Measurements from ENCODE around the gene SRSF4. TPM values are rescaled to one million over a fixed set of nuclear protein-coding genes. Genes with fewer than 3 reads are reported as not detected.

Gene SRSF4
- total and polyA plus RNA-seq, 4 donors: 56.7 to 69.3 (median 67.7) TPM

GRCh38 chr1:29126198-29126597 is 55.5 kb downstream of the SRSF4 start:
- ATAC-seq (ENCODE audit: insufficient read depth, low FRiP score) (no peak), DNase-seq (no peak)
- H3K9ac ChIP-seq (ENCODE audit: insufficient read depth in 1 of 2, low read length in 2 of 2): no peak overlapping the region
- no peak overlapping the region for H3K4me3 ChIP-seq
- H3K27ac ChIP-seq (ENCODE audit: low read depth in 1 of 2, low read length in 1 of 2): no peak overlapping the region
- no peaks in the 10 kb centered on the region for H3K36me3 ChIP-seq (ENCODE audit: control insufficient read depth in 4 of 4, insufficient read depth in 4 of 4, low read length in 4 of 4)
- H3K9me3 ChIP-seq (ENCODE audit: control insufficient read depth in 4 of 4, insufficient read depth in 3 of 4, low read length in 3 of 4): no peaks in the 10 kb centered on the region
- TF ChIP-seq CTCF (IDR thresholded peaks at IDR 0.05; ENCODE audit: control extremely low read depth, extremely low read depth): no peak
- H3K4me1 ChIP-seq (ENCODE audit: control insufficient read depth in 5 of 5, insufficient read depth in 5 of 5, low read length in 5 of 5): peaks cover 0 to 17% (median 0%) of the 10 kb centered on the region in 5 donors
- 97 to 98% methylated on average over 6 of the region's 6 CpGs for WGBS, 2 donors
- H3K27me3 ChIP-seq (ENCODE audit: control insufficient read depth in 3 of 3, insufficient read depth in 3 of 3, low read length in 2 of 3): peaks cover 0 to 8% (median 0%) of the 10 kb centered on the region in 3 donors

- no peaks in the 10 kb centered on the region for H3K36me3 ChIP-seq (ENCODE audit: control insufficient read depth in 4 of 4, insufficient read depth in 4 of 4, low read length in 4 of 4)
- no peak overlapping the region for H3K4me3 ChIP-seq
- no peak overlapping the region for H3K27ac ChIP-seq (ENCODE audit: low read depth in 1 of 2, low read length in 1 of 2)
- peaks cover 0 to 9% (median 0%) of the 10 kb centered on the region in 3 donors for H3K27me3 ChIP-seq (ENCODE audit: control insufficient read depth in 3 of 3, insufficient read depth in 3 of 3, low read length in 2 of 3)
- H3K9me3 ChIP-seq (ENCODE audit: control insufficient read depth in 4 of 4, insufficient read depth in 3 of 4, low read length in 3 of 4): no peaks in the 10 kb centered on the region
- TF ChIP-seq CTCF (IDR thresholded peaks at IDR 0.05; ENCODE audit: control extremely low read depth, extremely low read depth): no peak
- H3K9ac ChIP-seq (ENCODE audit: insufficient read depth in 1 of 2, low read length in 2 of 2): no peak overlapping the region
- 85 to 92% methylated on average over 6 of the region's 6 CpGs for WGBS, 2 donors
- peaks cover 0 to 18% (median 0%) of the 10 kb centered on the region in 5 donors for H3K4me1 ChIP-seq (ENCODE audit: control insufficient read depth in 5 of 5, insufficient read depth in 5 of 5, low read length in 5 of 5)
- DNase-seq (no peak), ATAC-seq (ENCODE audit: insufficient read depth, low FRiP score) (no peak)
These were observed 55.9 kb downstream of the SRSF4 start for GRCh38 chr1:29125788-29126187.

GRCh38 chr1:29125237-29125641 is 56.5 kb downstream of the SRSF4 start:
- peak in 1 of 3 donors; percentile 20 for DNase-seq
- Histone ChIP-seq H3K27ac (ENCODE audit: low read depth in 1 of 2, low read length in 1 of 2) (peak overlapping the region; percentile 38 to 72), H3K9ac (ENCODE audit: insufficient read depth in 1 of 2, low read length in 2 of 2) (peak overlapping the region; percentile 56 to 63), H3K4me3 (no peak overlapping the region), H3K27me3 (ENCODE audit: control insufficient read depth in 3 of 3, insufficient read depth in 3 of 3, low read length in 2 of 3) (peaks cover 0 to 13% (median 0%) of the 10 kb centered on the region in 3 donors), H3K36me3 (ENCODE audit: control insufficient read depth in 4 of 4, insufficient read depth in 4 of 4, low read length in 4 of 4) (no peaks in the 10 kb centered on the region), H3K9me3 (ENCODE audit: control insufficient read depth in 4 of 4, insufficient read depth in 3 of 4, low read length in 3 of 4) (no peaks in the 10 kb centered on the region), H3K4me1 (ENCODE audit: control insufficient read depth in 5 of 5, insufficient read depth in 5 of 5, low read length in 5 of 5) (peaks cover 0 to 21% (median 4%) of the 10 kb centered on the region in 5 donors)
- no peak for TF ChIP-seq CTCF (IDR thresholded peaks at IDR 0.05; ENCODE audit: control extremely low read depth, extremely low read depth)
- 75 to 76% methylated on average over 14 of the region's 14 CpGs for WGBS, 2 donors
- no peak for ATAC-seq (ENCODE audit: insufficient read depth, low FRiP score)
